Naive thymus-derived CD4-positive, alpha-beta T cell (primary cell): ENCODE data around the gene ERFE. TPM values are rescaled to one million over a fixed set of nuclear protein-coding genes. Genes with fewer than 3 reads are reported as not detected.
"Not testable (repeated sequence)": the region's sequence is repeated elsewhere in the genome, so short reads cannot be mapped to it uniquely, and the experiment has no call there.

Experiments
- ATAC-seq: fragments of 150-1000 bp; cut with Tn5 transposase; 2 replicates; pipeline ENCODE4 v1.10.0; 2021; ENCODE audit warnings: mild to moderate bottlenecking, moderate library complexity
- CTCF ChIA-PET: fragments of 350-600 bp; sonication (Branson Sonifier 250); formaldehyde crosslinking; loops from one replicate; lab custom pipeline; 2021; ENCODE audit warnings: antibody characterized with exemption; lab: Charles Lee
- POLR2A ChIA-PET: fragments of 350-600 bp; sonication (Branson Sonifier 250); formaldehyde crosslinking; loops from one replicate; lab custom pipeline; 2021; ENCODE audit warnings: antibody characterized with exemption, inconsistent platforms; lab: Charles Lee
- DNase-seq, 9 donors: peaks; one replicate each; pipeline versions ENCODE4 v3.0.0 to v3.0.0-alpha.2; 2020 to 2022; ENCODE audit warnings: mixed read lengths in 1 of 9
- H3K27ac ChIP-seq: one replicate; pipeline ENCODE4 v1.7.0; 2013; ENCODE audit warnings: mild to moderate bottlenecking, low read depth, low read length, moderate library complexity
- H3K27me3 ChIP-seq, 2 donors: one replicate each; pipeline ENCODE4 v1.7.0; 2013; ENCODE audit warnings: low read length in 2 of 2, mild to moderate bottlenecking in 2 of 2, moderate library complexity in 2 of 2; ENCODE audit not compliant: control insufficient read depth in 2 of 2, insufficient read depth in 2 of 2
- H3K36me3 ChIP-seq, 3 experiments: 1 replicate in 2 of 3; 2 replicates in 1 of 3; pipeline ENCODE4 v1.7.0; 2013; ENCODE audit warnings: low read length in 3 of 3, mild to moderate bottlenecking in 3 of 3, moderate library complexity in 1 of 3; ENCODE audit not compliant: insufficient read depth in 3 of 3, control insufficient read depth in 2 of 3
- H3K4me1 ChIP-seq, 2 donors: one replicate each; pipeline ENCODE4 v1.7.0; 2013; ENCODE audit warnings: low read length in 2 of 2, mild to moderate bottlenecking in 2 of 2, moderate library complexity in 1 of 2; ENCODE audit not compliant: control insufficient read depth in 2 of 2, insufficient read depth in 2 of 2
- H3K4me3 ChIP-seq: 2 replicates; pipeline ENCODE4 v1.7.0; 2013; ENCODE audit warnings: mild to moderate bottlenecking, low read length
- H3K9me3 ChIP-seq, 3 experiments: 1 replicate in 2 of 3; 2 replicates in 1 of 3; pipeline ENCODE4 v1.7.0; 2013; ENCODE audit warnings: low read length in 3 of 3; ENCODE audit not compliant: control insufficient read depth in 2 of 3
- H3K27ac Mint-ChIP-seq, 9 donors: one replicate each; pipeline ENCODE4 v1.8.0; 2020 to 2022; ENCODE audit warnings: mixed read lengths in 9 of 9, mild to moderate bottlenecking in 8 of 9, moderate library complexity in 5 of 9, inconsistent platforms in 2 of 9
- H3K27me3 Mint-ChIP-seq, 5 donors: one replicate each; pipeline ENCODE4 v1.8.0; 2021 to 2022; ENCODE audit warnings: mixed read lengths in 5 of 5, mild to moderate bottlenecking in 1 of 5
- H3K36me3 Mint-ChIP-seq, 5 donors: one replicate each; pipeline ENCODE4 v1.8.0; 2020 to 2022; ENCODE audit warnings: mixed read lengths in 5 of 5, mild to moderate bottlenecking in 3 of 5, inconsistent platforms in 1 of 5
- H3K4me1 Mint-ChIP-seq, 7 donors: one replicate each; pipeline ENCODE4 v1.8.0; 2020 to 2022; ENCODE audit warnings: mixed read lengths in 7 of 7, mild to moderate bottlenecking in 3 of 7, inconsistent platforms in 1 of 7
- H3K4me3 Mint-ChIP-seq, 10 donors: one replicate each; pipeline ENCODE4 v1.8.0; 2020 to 2022; ENCODE audit warnings: mild to moderate bottlenecking in 10 of 10, mixed read lengths in 10 of 10, moderate library complexity in 6 of 10, inconsistent platforms in 2 of 10
- H3K9me3 Mint-ChIP-seq, 11 donors: one replicate each; pipeline ENCODE4 v1.8.0; 2020 to 2022; ENCODE audit warnings: mixed read lengths in 11 of 11, mild to moderate bottlenecking in 4 of 11, inconsistent platforms in 1 of 11, moderate library complexity in 1 of 11
- intact Hi-C, 2 donors: fragments of 100-400 bp; cut with micrococcal nuclease; formaldehyde crosslinking; loops; one replicate each; pipeline ENCODE4 v1.15.1; 2023
- polyA plus RNA-seq, 2 donors: library from polyadenylated mRNA; unstranded; fragments of 300-500 nt; fragmentation: Illumina TruSeq; gene quantifications; one replicate each; pipeline ENCODE4 v1.2.3, GENCODE V29; 2021
- total RNA-seq, 6 experiments: library from RNA in 5 of 6; stranded (reverse) in 5 of 6; gene quantifications; 1 replicate in 5 of 6; 2 replicates in 1 of 6; pipeline ENCODE4 v1.2.3 and lab custom pipeline; 2021 to 2026

The ERFE gene
- total and polyA plus RNA-seq, 7 experiments from 2014 or later: 0.29 to 0.31 TPM; not detected in 5

GRCh38 chr2:238168196-238169047 lies 9.7 kb downstream of the ERFE start:
- Histone ChIP-seq H3K27ac (no peak overlapping the region), H3K4me3 (no peak overlapping the region), H3K9me3 (no peaks in the 10 kb centered on the region), H3K4me1 (no peaks in the 10 kb centered on the region), H3K27me3 (no peaks in the 10 kb centered on the region), H3K36me3 (peaks cover 5 to 55% (median 15%) of the 10 kb centered on the region in 3 experiments)
- H3K27me3 Mint-ChIP-seq: peaks cover 10 to 14% (median 11%) of the 10 kb centered on the region in 5 donors
- DNase-seq (no peak), ATAC-seq (no peak)
- ChIA-PET CTCF (no interaction called here), POLR2A (interaction anchor here (1.0 kb wide), 1 partner anchor 10 kb away, joined by 3 read pairs; no protein-coding TSS in a partner anchor)
- peaks cover 3 to 36% (median 17%) of the 10 kb centered on the region in 5 donors for H3K36me3 Mint-ChIP-seq
- H3K9me3 Mint-ChIP-seq: no peaks in the 10 kb centered on the region
- peaks cover 0 to 8% (median 0%) of the 10 kb centered on the region in 7 donors for H3K4me1 Mint-ChIP-seq
- no peak overlapping the region for H3K27ac Mint-ChIP-seq
- intact Hi-C loops: no loop called here
- H3K4me3 Mint-ChIP-seq: no peak overlapping the region

GRCh38 chr2:238169048-238169707 lies 10.4 kb downstream of the ERFE start:
- Mint-ChIP-seq H3K4me3 (no peak overlapping the region), H3K4me1 (peaks cover 0 to 8% (median 0%) of the 10 kb centered on the region in 7 donors), H3K27me3 (peaks cover 10 to 13% (median 10%) of the 10 kb centered on the region in 5 donors), H3K27ac (no peak overlapping the region), H3K36me3 (peaks cover 3 to 40% (median 18%) of the 10 kb centered on the region in 5 donors), H3K9me3 (no peaks in the 10 kb centered on the region)
- H3K27ac ChIP-seq: no peak overlapping the region
- ChIA-PET CTCF (no interaction called here), POLR2A (no interaction called here)
- DNase-seq (no peak), ATAC-seq (no peak)
- no peaks in the 10 kb centered on the region for H3K9me3 ChIP-seq
- no peaks in the 10 kb centered on the region for H3K4me1 ChIP-seq
- intact Hi-C loops: no loop called here
- H3K27me3 ChIP-seq: no peaks in the 10 kb centered on the region
- peaks cover 5 to 62% (median 15%) of the 10 kb centered on the region in 3 experiments for H3K36me3 ChIP-seq
- H3K4me3 ChIP-seq: no peak overlapping the region

- Mint-ChIP-seq H3K27me3 (peaks cover 4 to 7% (median 7%) of the 10 kb centered on the region in 5 donors), H3K4me1 (peaks cover 0 to 7% (median 0%) of the 10 kb centered on the region in 7 donors), H3K9me3 (no peaks in the 10 kb centered on the region), H3K36me3 (peaks cover 3 to 40% (median 18%) of the 10 kb centered on the region in 5 donors), H3K27ac (no peak overlapping the region), H3K4me3 (no peak overlapping the region)
- DNase-seq: no peak
- CTCF ChIA-PET: no interaction called here
- Histone ChIP-seq H3K36me3 (peaks cover 5 to 68% (median 15%) of the 10 kb centered on the region in 3 experiments), H3K4me1 (no peaks in the 10 kb centered on the region), H3K27me3 (no peaks in the 10 kb centered on the region), H3K27ac (no peak overlapping the region), H3K4me3 (no peak overlapping the region), H3K9me3 (no peaks in the 10 kb centered on the region)
- no peak for ATAC-seq
- intact Hi-C loops: loop anchor here in 1 of 2 donors (10.0 kb wide), 2 partner anchors 205 to 315 kb away; partner anchors contain the start of genes RAMP1 and UBE2F
- POLR2A ChIA-PET: no interaction called here
Measured at GRCh38 chr2:238169708-238170251, 11.0 kb downstream of the ERFE start.

DNA sequence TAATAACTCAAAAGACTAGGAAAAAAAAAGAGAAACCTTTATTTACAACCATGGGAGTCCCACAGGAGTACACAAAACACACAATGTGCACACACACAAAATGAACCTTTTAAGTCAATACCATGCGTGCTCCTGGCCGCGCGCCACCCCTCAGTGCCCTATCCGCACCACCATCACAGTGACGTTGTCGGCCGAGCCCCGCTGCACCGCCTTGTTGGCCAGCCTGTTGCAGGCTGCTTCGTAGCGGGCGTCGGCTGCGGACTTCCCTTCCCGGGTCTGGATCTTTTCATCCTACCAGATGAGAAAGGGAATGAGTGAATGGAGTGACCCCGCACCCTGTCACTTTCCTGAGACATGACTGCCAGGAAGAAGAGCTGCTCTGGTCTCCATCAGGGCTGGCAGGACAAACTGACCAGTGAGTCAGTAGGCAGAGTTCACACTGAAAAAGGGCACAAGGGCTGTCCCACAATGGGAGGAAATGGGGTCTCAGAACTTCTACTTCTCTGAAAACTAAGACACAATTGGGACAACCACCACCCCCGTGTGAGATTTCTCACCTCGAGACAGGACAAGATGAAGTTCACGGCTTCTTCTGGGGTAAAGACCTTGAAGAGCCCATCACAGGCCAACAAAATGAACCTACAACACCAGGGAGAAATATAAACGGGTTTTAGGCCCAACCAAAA lies 11.8 kb downstream of the ERFE start:
- no peak for ATAC-seq
- peak overlapping the region in 1 of 9 donors; percentile 29 for H3K27ac Mint-ChIP-seq

DNA sequence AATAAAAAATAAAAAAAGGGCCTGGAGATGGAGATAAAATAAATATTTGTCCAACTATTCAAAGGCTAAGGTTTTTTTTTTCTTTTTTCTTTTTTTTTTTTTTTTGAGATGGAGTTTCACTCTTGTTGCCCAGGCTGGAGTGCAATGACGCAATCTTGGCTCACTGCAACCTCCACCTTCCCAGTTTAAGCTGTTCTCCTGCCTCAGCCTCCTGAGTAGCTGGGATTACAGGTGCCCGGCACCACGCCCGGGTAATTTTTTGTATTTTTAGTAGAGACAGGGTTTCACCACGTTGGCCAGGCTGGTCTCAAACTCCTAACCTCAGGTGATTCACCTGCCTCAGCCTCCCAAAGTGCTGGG lies 12.3 kb downstream of the ERFE start:
- peaks cover 3 to 40% (median 18%) of the 10 kb centered on the region in 5 donors for H3K36me3 Mint-ChIP-seq
- DNase-seq, H3K27ac ChIP-seq, H3K9me3 ChIP-seq, H3K27me3 ChIP-seq, H3K4me3 ChIP-seq, H3K27me3 Mint-ChIP-seq, CTCF ChIA-PET, H3K4me1 ChIP-seq, H3K4me1 Mint-ChIP-seq, POLR2A ChIA-PET, ATAC-seq, H3K27ac Mint-ChIP-seq, H3K4me3 Mint-ChIP-seq, H3K9me3 Mint-ChIP-seq: not testable (repeated sequence)
- intact Hi-C loops: loop anchor here in 1 of 2 donors (10.0 kb wide), 2 partner anchors 206 to 316 kb away; partner anchors contain the start of genes RAMP1 and UBE2F
- H3K36me3 ChIP-seq: peaks cover 5 to 79% (median 25%) of the 10 kb centered on the region in 3 experiments

More for the DNA sequence above, 11.8 kb downstream of the ERFE start:
- Histone ChIP-seq H3K36me3 (peaks cover 5 to 76% (median 20%) of the 10 kb centered on the region in 3 experiments), H3K4me1 (no peaks in the 10 kb centered on the region), H3K27me3 (no peaks in the 10 kb centered on the region), H3K27ac (no peak overlapping the region), H3K4me3 (no peak overlapping the region), H3K9me3 (no peaks in the 10 kb centered on the region)
- intact Hi-C loops: loop anchor here in 1 of 2 donors (10.0 kb wide), 2 partner anchors 206 to 316 kb away; partner anchors contain the start of genes RAMP1 and UBE2F
- no peak for DNase-seq
- Mint-ChIP-seq H3K27me3 (no peaks in the 10 kb centered on the region), H3K9me3 (no peaks in the 10 kb centered on the region), H3K4me3 (no peak overlapping the region), H3K4me1 (peaks cover 0 to 3% (median 0%) of the 10 kb centered on the region in 7 donors), H3K36me3 (peaks cover 3 to 40% (median 18%) of the 10 kb centered on the region in 5 donors)
- CTCF ChIA-PET: no interaction called here
- POLR2A ChIA-PET: no interaction called here
